BLaER1 treated with 17β-estradiol and CSF1 and Interleukin-3, amounts not matched to agents 10 nM and 100 nM (cell line): ENCODE measurements around the gene TRIM54.

Experiments
- H3K27ac ChIP-seq, 11 experiments: shearing (Covaris generic); formaldehyde crosslinking; 2 replicates each; pipeline ENCODE4 v1.8.1; 2022
- H3K27me3 ChIP-seq, 11 experiments: shearing (Covaris generic); formaldehyde crosslinking; 2 replicates each; pipeline ENCODE4 v1.8.1; 2022
- H3K36me3 ChIP-seq, 11 experiments: shearing (Covaris generic); formaldehyde crosslinking; 2 replicates each; pipeline ENCODE4 v1.8.1; 2022
- H3K4me1 ChIP-seq, 10 experiments: shearing (Covaris generic); formaldehyde crosslinking; 2 replicates each; pipeline ENCODE4 v1.8.1; 2022
- H3K4me2 ChIP-seq, 11 experiments: shearing (Covaris generic); formaldehyde crosslinking; 2 replicates each; pipeline ENCODE4 v1.8.1; 2022
- H3K4me3 ChIP-seq, 10 experiments: shearing (Covaris generic); formaldehyde crosslinking; 2 replicates each; pipeline ENCODE4 v1.8.1; 2022
- H3K9ac ChIP-seq, 11 experiments: shearing (Covaris generic); formaldehyde crosslinking; 2 replicates each; pipeline ENCODE4 v1.8.1; 2022
- H3K9me3 ChIP-seq, 11 experiments: shearing (Covaris generic); formaldehyde crosslinking; replicated peaks in 1 of 11; 2 replicates each; pipeline ENCODE4 v1.8.1; 2022
- H4K20me1 ChIP-seq, 11 experiments: shearing (Covaris generic); formaldehyde crosslinking; 2 replicates each; pipeline ENCODE4 v1.8.1; 2022
- Cebpa-rat ChIP-seq, 11 experiments: shearing (Covaris generic); IDR thresholded peaks; 2 replicates each; pipeline ENCODE4 v1.8.1; 2022

Gene TRIM54

GRCh38 chr2:27242614-27242951 lies 39.6 kb upstream of the TRIM54 start:
- Histone ChIP-seq H3K9ac (peak overlapping the region in 3 of 11 experiments; percentile 12 to 29 (median 18); a peak in 4 of 22 replicates), H3K4me2 (peak overlapping the region in 9 of 11 experiments; percentile 27 to 65 (median 42); a peak in 12 of 22 replicates), H4K20me1 (peaks cover 0 to 68% (median 11%) of the 10 kb centered on the region in 11 experiments; a peak in 12 of 22 replicates), H3K27me3 (no peaks in the 10 kb centered on the region), H3K36me3 (peaks cover 69 to 82% (median 77%) of the 10 kb centered on the region in 11 experiments), H3K4me1 (peaks cover 0 to 14% (median 13%) of the 10 kb centered on the region in 10 experiments; a peak in 18 of 20 replicates), H3K27ac (peak overlapping the region in 3 of 11 experiments; percentile 4 to 32 (median 22); a peak in 2 of 22 replicates), H3K9me3 (no peaks in the 10 kb centered on the region), H3K4me3 (no peak overlapping the region)
- TF ChIP-seq Cebpa-rat (IDR thresholded peaks at IDR 0.05) = no peak

GRCh38 chr2:27243391-27244130 lies 38.7 kb upstream of the TRIM54 start:
- TF ChIP-seq Cebpa-rat (IDR thresholded peaks at IDR 0.05) = no peak
- Histone ChIP-seq H3K9ac (no peak overlapping the region), H3K36me3 (peaks cover 59 to 72% (median 67%) of the 10 kb centered on the region in 11 experiments), H4K20me1 (peaks cover 0 to 59% (median 11%) of the 10 kb centered on the region in 11 experiments; a peak in 11 of 22 replicates), H3K27me3 (no peaks in the 10 kb centered on the region), H3K9me3 (no peaks in the 10 kb centered on the region), H3K4me2 (no peak overlapping the region), H3K27ac (no peak overlapping the region), H3K4me1 (peaks cover 0 to 14% (median 13%) of the 10 kb centered on the region in 10 experiments; a peak in 18 of 20 replicates), H3K4me3 (no peak overlapping the region)

- no peak overlapping the region for H3K4me3 ChIP-seq
- H3K27me3 ChIP-seq = peaks cover 0 to 4% (median 0%) of the 10 kb centered on the region in 11 experiments; a peak in 2 of 22 replicates
- H3K4me2 ChIP-seq = no peak overlapping the region
- H3K27ac ChIP-seq = no peak overlapping the region
- peaks cover 0 to 44% (median 7%) of the 10 kb centered on the region in 11 experiments; a peak in 11 of 22 replicates for H4K20me1 ChIP-seq
- H3K9ac ChIP-seq = no peak overlapping the region
- H3K9me3 ChIP-seq = no peaks in the 10 kb centered on the region
- peaks cover 44 to 57% (median 52%) of the 10 kb centered on the region in 11 experiments for H3K36me3 ChIP-seq
- TF ChIP-seq Cebpa-rat (IDR thresholded peaks at IDR 0.05) = no peak
- H3K4me1 ChIP-seq = peaks cover 0 to 28% (median 25%) of the 10 kb centered on the region in 10 experiments; a peak in 18 of 20 replicates
These were observed 37.1 kb upstream of the TRIM54 start for GRCh38 chr2:27245116-27245515.

- Histone ChIP-seq H3K4me1 (peaks cover 0 to 33% (median 30%) of the 10 kb centered on the region in 10 experiments; a peak in 18 of 20 replicates), H3K27ac (no peak overlapping the region), H3K36me3 (peaks cover 39 to 52% (median 47%) of the 10 kb centered on the region in 11 experiments), H3K27me3 (peaks cover 0 to 9% (median 0%) of the 10 kb centered on the region in 11 experiments; a peak in 4 of 22 replicates), H3K9me3 (no peaks in the 10 kb centered on the region), H3K4me2 (no peak overlapping the region), H3K9ac (no peak overlapping the region), H3K4me3 (no peak overlapping the region), H4K20me1 (peaks cover 0 to 40% (median 7%) of the 10 kb centered on the region in 11 experiments; a peak in 11 of 22 replicates)
- no peak for TF ChIP-seq Cebpa-rat (IDR thresholded peaks at IDR 0.05)
These were observed 36.6 kb upstream of the TRIM54 start for GRCh38 chr2:27245626-27246025.

GRCh38 chr2:27247893-27248292 lies 34.3 kb upstream of the TRIM54 start:
- H4K20me1 ChIP-seq = peaks cover 0 to 22% (median 2%) of the 10 kb centered on the region in 11 experiments; a peak in 7 of 22 replicates
- TF ChIP-seq Cebpa-rat (IDR thresholded peaks at IDR 0.05) = no peak
- H3K36me3 ChIP-seq = peaks cover 16 to 29% (median 24%) of the 10 kb centered on the region in 11 experiments
- peaks cover 0 to 23% (median 7%) of the 10 kb centered on the region in 11 experiments; a peak in 8 of 22 replicates for H3K27me3 ChIP-seq
- H3K9ac ChIP-seq = no peak overlapping the region
- no peaks in the 10 kb centered on the region for H3K9me3 ChIP-seq
- no peak overlapping the region for H3K4me2 ChIP-seq
- H3K4me1 ChIP-seq = peaks cover 0 to 33% (median 32%) of the 10 kb centered on the region in 10 experiments; a peak in 16 of 20 replicates
- H3K27ac ChIP-seq = no peak overlapping the region
- H3K4me3 ChIP-seq = no peak overlapping the region

GRCh38 chr2:27249159-27249890 lies 32.9 kb upstream of the TRIM54 start:
- H3K4me3 ChIP-seq = no peak overlapping the region
- H3K4me1 ChIP-seq = peaks cover 0 to 33% (median 32%) of the 10 kb centered on the region in 10 experiments; a peak in 16 of 20 replicates
- H3K4me2 ChIP-seq = peak overlapping the region in 8 of 11 experiments; percentile 59 to 89 (median 76); a peak in 15 of 22 replicates
- peaks cover 0 to 13% (median 0%) of the 10 kb centered on the region in 11 experiments; a peak in 1 of 22 replicates for H4K20me1 ChIP-seq
- H3K36me3 ChIP-seq = peaks cover 2 to 15% (median 10%) of the 10 kb centered on the region in 11 experiments; a peak in 21 of 22 replicates
- no peaks in the 10 kb centered on the region for H3K9me3 ChIP-seq
- no peak for TF ChIP-seq Cebpa-rat (IDR thresholded peaks at IDR 0.05)
- peaks cover 0 to 23% (median 7%) of the 10 kb centered on the region in 11 experiments; a peak in 8 of 22 replicates for H3K27me3 ChIP-seq
- H3K9ac ChIP-seq = no peak overlapping the region
- no peak overlapping the region for H3K27ac ChIP-seq

GRCh38 chr2:27249891-27250651 lies 32.2 kb upstream of the TRIM54 start:
- H3K9ac ChIP-seq = peak overlapping the region in 1 of 11 experiments; percentile 29; a peak in 1 of 22 replicates
- H3K27me3 ChIP-seq = peaks cover 0 to 23% (median 7%) of the 10 kb centered on the region in 11 experiments; a peak in 9 of 22 replicates
- H3K4me2 ChIP-seq = peak overlapping the region in 10 of 11 experiments; percentile 7 to 89 (median 74); a peak in 16 of 22 replicates
- no peaks in the 10 kb centered on the region for H3K9me3 ChIP-seq
- H3K36me3 ChIP-seq = peaks cover 0 to 7% (median 2%) of the 10 kb centered on the region in 11 experiments; a peak in 9 of 22 replicates
- H4K20me1 ChIP-seq = peaks cover 0 to 13% (median 0%) of the 10 kb centered on the region in 11 experiments; a peak in 1 of 22 replicates
- H3K4me1 ChIP-seq = peaks cover 0 to 33% (median 32%) of the 10 kb centered on the region in 10 experiments; a peak in 16 of 20 replicates
- no peak overlapping the region for H3K27ac ChIP-seq
- no peak for TF ChIP-seq Cebpa-rat (IDR thresholded peaks at IDR 0.05)
- H3K4me3 ChIP-seq = no peak overlapping the region
